Glomerular visceral epithelial cell (primary cell): ENCODE results near the gene KPNA1.
"Not testable (repeated sequence)": the region's sequence is repeated elsewhere in the genome, so short reads cannot be mapped to it uniquely, and the experiment has no call there.

Experiments
- DNase-seq: peaks from one replicate; pipeline ENCODE4 v3.0.0-alpha.2; 2016; ENCODE audit errors: extremely low spot score

Gene KPNA1

GRCh38 chr3:122520861-122521260 lies 6.1 kb upstream of the KPNA1 start:
- no peak for DNase-seq

- no peak for DNase-seq
Measured at GRCh38 chr3:122519693-122520092, 5.0 kb upstream of the KPNA1 start.

GRCh38 chr3:122516846-122517360 lies 2.2 kb upstream of the KPNA1 start:
- DNase-seq, result no peak

- no peak for DNase-seq
Measured at GRCh38 chr3:122515870-122516269, 1.1 kb upstream of the KPNA1 start.

GRCh38 chr3:122515020-122515468 lies 305 bp upstream of the KPNA1 start:
- no peak for DNase-seq

- DNase-seq, result no peak
Measured at GRCh38 chr3:122513386-122514122, 1.2 kb downstream of the KPNA1 start.

- DNase-seq, result no peak
Measured at GRCh38 chr3:122512284-122512683, 2.5 kb downstream of the KPNA1 start.

GRCh38 chr3:122510878-122511535 lies 3.7 kb downstream of the KPNA1 start:
- DNase-seq, result no peak

- DNase-seq, result peak; percentile 90
Measured at GRCh38 chr3:122508944-122509343, 5.8 kb downstream of the KPNA1 start.

- DNase-seq, result peak; percentile 11
Measured at GRCh38 chr3:122508135-122508914, 6.4 kb downstream of the KPNA1 start.

- DNase-seq, result no peak
Measured at GRCh38 chr3:122506450-122506849, 8.3 kb downstream of the KPNA1 start.

GRCh38 chr3:122505676-122506075 lies 9.1 kb downstream of the KPNA1 start:
- DNase-seq, result no peak

GRCh38 chr3:122502941-122503340 lies 11.8 kb downstream of the KPNA1 start:
- DNase-seq, result no peak

GRCh38 chr3:122502139-122502538 lies 12.6 kb downstream of the KPNA1 start:
- no peak for DNase-seq

- DNase-seq, result not testable (repeated sequence)
Measured at GRCh38 chr3:122500964-122501363, 13.8 kb downstream of the KPNA1 start.

- DNase-seq, result no peak
Measured at GRCh38 chr3:122498152-122498551, 16.6 kb downstream of the KPNA1 start.

- peak; percentile 78 for DNase-seq
Measured at GRCh38 chr3:122497425-122497824, 17.3 kb downstream of the KPNA1 start.

- no peak for DNase-seq
Measured at GRCh38 chr3:122496508-122496907, 18.2 kb downstream of the KPNA1 start.

GRCh38 chr3:122493296-122493695 lies 21.4 kb downstream of the KPNA1 start:
- peak; percentile 74 for DNase-seq

- no peak for DNase-seq
Measured at GRCh38 chr3:122488262-122488973, 26.3 kb downstream of the KPNA1 start.

- DNase-seq, result peak; percentile 29
Measured at GRCh38 chr3:122484985-122485384, 29.8 kb downstream of the KPNA1 start.

GRCh38 chr3:122481390-122481789 lies 33.3 kb downstream of the KPNA1 start:
- no peak for DNase-seq
